A549 treated with Hydrocortisone at 1 μM for 4 hours (cell line): Measurements from ENCODE around the gene FCHSD1. TPM values are rescaled to one million over a fixed set of nuclear protein-coding genes. Genes with fewer than 3 reads are reported as not detected.

Experiments
- total RNA-seq: library from RNA; stranded (reverse); fragments of 200-300 nt; extraction: Qiagen RNA extraction; gene quantifications from 5 replicates; pipeline ENCODE4 v1.2.3, GENCODE V29; 2022

The FCHSD1 gene
- 6.0 to 11.1 TPM (median 8.8 TPM) in 5 replicates for total RNA-seq

GRCh38 chr5:141650851-141651727, at the start of gene FCHSD1:
TSS of gene FCHSD1 (minus strand) at chr5:141651418. CDS start at chr5:141651368, 50 bp downstream.

GRCh38 chr5:141681695-141682641, 30.8 kb upstream of the FCHSD1 start, which contains the start of gene ARAP3:
TSS of gene ARAP3 (minus strand) at chr5:141682230. CDS start at chr5:141680486, 1,744 bp downstream.

DNA sequence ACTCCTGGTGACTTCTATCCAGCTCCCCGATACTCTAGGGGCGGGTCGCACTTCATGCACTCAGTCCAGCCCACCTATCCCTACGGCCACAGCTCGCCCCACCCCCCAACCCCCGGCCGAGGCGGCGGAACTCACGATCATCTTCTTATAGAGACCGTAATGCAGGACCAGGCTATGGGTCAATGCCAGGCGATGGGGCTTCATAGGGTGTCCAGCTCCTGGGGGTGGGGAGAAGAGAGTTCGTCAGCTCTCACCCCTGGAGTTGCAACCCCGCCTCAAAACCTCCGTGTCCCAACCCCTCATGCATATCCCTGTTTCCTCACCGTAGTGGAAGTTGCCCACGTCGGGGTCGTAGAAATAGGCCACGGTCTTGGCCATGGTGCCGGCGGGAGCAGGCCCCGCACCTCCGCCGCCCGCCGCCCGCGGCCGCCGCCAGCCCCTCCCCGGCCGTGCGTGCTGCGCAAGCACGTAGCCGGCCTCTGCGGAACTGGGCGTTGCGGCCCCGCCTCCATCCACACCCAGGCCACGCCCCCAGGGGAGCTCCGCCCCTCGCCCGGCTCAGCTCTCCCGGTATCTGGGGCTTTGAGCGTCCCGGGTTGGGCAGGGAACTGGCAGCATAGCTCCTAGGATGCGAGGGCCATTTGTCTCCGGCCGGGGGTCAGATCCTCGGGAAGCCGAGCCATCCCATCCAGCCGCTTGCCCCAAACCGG, 14.7 kb downstream of the FCHSD1 start, which contains the start of the genes HDAC3 and RELL2:
HDAC3 (minus strand) TSS at position 437 of the 710 bp plus-strand sequence; CDS start at position 378, 59 bp downstream.
RELL2 (plus strand) TSS at position 585 of the 710 bp plus-strand sequence. CDS start 1,229 bp downstream, outside the sequence.

DNA sequence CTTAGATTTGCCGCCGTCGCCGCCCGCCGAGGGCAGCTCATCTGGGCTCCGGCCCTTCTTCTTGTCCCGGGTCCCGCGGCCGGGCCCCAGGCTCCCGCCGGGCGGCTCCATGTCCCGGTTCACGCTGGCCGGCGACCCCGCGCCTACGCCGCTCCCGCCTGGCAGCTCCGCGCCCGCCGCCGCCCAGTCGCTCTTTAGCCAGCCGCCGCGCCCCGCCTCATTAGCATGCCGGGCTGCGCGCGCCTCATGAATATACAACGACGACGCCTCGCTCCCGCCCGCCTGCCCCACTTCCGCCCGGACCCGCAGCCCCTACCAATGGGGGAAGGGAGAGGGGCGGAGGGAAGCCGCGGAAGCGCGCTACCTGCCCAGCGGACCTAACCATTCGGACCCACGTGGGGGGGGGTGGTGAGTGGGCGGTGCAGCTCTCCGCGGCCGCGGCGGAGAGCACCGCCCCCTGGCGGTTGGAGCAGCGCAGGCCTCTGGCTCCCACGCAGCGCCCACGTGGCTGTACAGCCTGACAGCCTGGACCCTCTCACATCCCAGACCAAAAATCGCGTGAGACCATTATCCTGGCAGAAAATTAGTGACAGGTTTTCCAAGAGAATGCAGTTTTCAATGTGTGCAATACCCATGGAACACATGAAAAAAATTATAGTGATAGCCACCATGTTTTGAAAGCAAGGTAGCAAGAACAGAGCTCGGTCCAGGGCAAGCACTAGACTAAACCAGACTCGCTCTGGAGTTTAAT, 32.2 kb downstream of the FCHSD1 start, which contains the start of gene DIAPH1:
DIAPH1 (minus strand) TSS at position 197 of the 751 bp plus-strand sequence; CDS start at position 111, 86 bp downstream.

Other genes with a start within 250 kb of the FCHSD1 start
- 0.05 to 0.07 TPM (median 0.07 TPM) in 4 of 5 replicates, not detected in the other for gene PCDHGA9, start 248.6 kb downstream of the FCHSD1 start, total RNA-seq
- 0.05 to 0.18 TPM (median 0.10 TPM) in 5 replicates for gene PCDHGB6, start 243.4 kb downstream of the FCHSD1 start, total RNA-seq
- gene PCDHGA10, start 238.4 kb downstream of the FCHSD1 start, total RNA-seq = 0.02 to 0.03 TPM (median 0.02 TPM) in 3 of 5 replicates, not detected in the others
- 0.02 to 0.08 TPM (median 0.07 TPM) in 5 replicates for gene PCDHGB7, start 233.7 kb downstream of the FCHSD1 start, total RNA-seq
- 0.02 to 0.06 TPM (median 0.02 TPM) in 3 of 5 replicates, not detected in the others for gene PCDHGA11, start 230.4 kb downstream of the FCHSD1 start, total RNA-seq
- gene PCDHGA12, start 220.9 kb downstream of the FCHSD1 start, total RNA-seq = 0.03 TPM in 2 of 5 replicates, not detected in the others
- gene PCDHGC3, start 175.5 kb downstream of the FCHSD1 start, total RNA-seq = 5.3 to 6.9 TPM (median 6.2 TPM) in 5 replicates
- gene PCDHGC4, start 166.4 kb downstream of the FCHSD1 start, total RNA-seq = not detected in 5 replicates
- gene PCDHGC5, start 162.3 kb downstream of the FCHSD1 start, total RNA-seq = 0.02 TPM in 1 of 5 replicates, not detected in the others
- 94.5 to 109 TPM (median 96.9 TPM) in 5 replicates for gene DIAPH1, start 32.4 kb downstream of the FCHSD1 start, total RNA-seq
- gene HDAC3, start 14.6 kb downstream of the FCHSD1 start, total RNA-seq = 47.2 to 51.9 TPM (median 48.5 TPM) in 5 replicates
- gene RELL2, start 14.4 kb downstream of the FCHSD1 start, total RNA-seq = 3.7 to 5.0 TPM (median 4.3 TPM) in 5 replicates
- gene ARAP3, start 30.8 kb upstream of the FCHSD1 start, total RNA-seq = 4.0 to 4.6 TPM (median 4.2 TPM) in 5 replicates
- 1.9 to 4.5 TPM (median 3.4 TPM) in 5 replicates for gene PCDH1, start 227.0 kb upstream of the FCHSD1 start, total RNA-seq